ENCODE measurements around the gene SORD. TPM values are rescaled to one million over a fixed set of nuclear protein-coding genes. Genes with fewer than 3 reads are reported as not detected.

Gene SORD
- polyA plus RNA-seq, 4 donors = 13.4 to 78.2 (median 26.6) TPM

- Histone ChIP-seq H3K27ac (ENCODE audit: low read depth in 1 of 3, low read length in 2 of 3) (no peak overlapping the region), H3K27me3 (ENCODE audit: control insufficient read depth in 3 of 3, insufficient read depth in 3 of 3, low read length in 3 of 3) (peaks cover 7 to 86% (median 59%) of the 10 kb centered on the region in 3 donors), H3K36me3 (ENCODE audit: control insufficient read depth in 3 of 3, insufficient read depth in 2 of 3, low read depth in 1 of 3, low read length in 3 of 3) (no peaks in the 10 kb centered on the region), H3K4me3 (ENCODE audit: low read depth in 1 of 3, low read length in 3 of 3) (no peak overlapping the region), H3K4me1 (ENCODE audit: control insufficient read depth in 3 of 3, insufficient read depth in 2 of 3, low read depth in 1 of 3, low read length in 2 of 3) (peaks cover 0 to 13% (median 0%) of the 10 kb centered on the region in 3 donors), H3K9me3 (ENCODE audit: control insufficient read depth in 2 of 2, insufficient read depth in 1 of 2, low read depth in 1 of 2, low read length in 1 of 2) (no peaks in the 10 kb centered on the region)
- DNase-seq = no peak
- no peak for FAIRE-seq
- 25 to 60% (median 55%) methylated on average over 19 of the region's 19 CpGs for WGBS, 3 donors
Observed at GRCh38 chr15:45116006-45116481, 93.0 kb downstream of the SORD start.

- Histone ChIP-seq H3K36me3 (ENCODE audit: control insufficient read depth in 3 of 3, insufficient read depth in 2 of 3, low read depth in 1 of 3, low read length in 3 of 3) (no peaks in the 10 kb centered on the region), H3K4me1 (ENCODE audit: control insufficient read depth in 3 of 3, insufficient read depth in 2 of 3, low read depth in 1 of 3, low read length in 2 of 3) (peaks cover 0 to 13% (median 0%) of the 10 kb centered on the region in 3 donors), H3K4me3 (ENCODE audit: low read depth in 1 of 3, low read length in 3 of 3) (no peak overlapping the region), H3K27me3 (ENCODE audit: control insufficient read depth in 3 of 3, insufficient read depth in 3 of 3, low read length in 3 of 3) (peaks cover 7 to 88% (median 57%) of the 10 kb centered on the region in 3 donors), H3K27ac (ENCODE audit: low read depth in 1 of 3, low read length in 2 of 3) (no peak overlapping the region), H3K9me3 (ENCODE audit: control insufficient read depth in 2 of 2, insufficient read depth in 1 of 2, low read depth in 1 of 2, low read length in 1 of 2) (no peaks in the 10 kb centered on the region)
- no peak for FAIRE-seq
- 8 to 29% (median 23%) methylated on average over 60 to 65 of the region's 65 CpGs for WGBS, 3 donors
- no peak for DNase-seq
Observed at GRCh38 chr15:45116482-45117307, 93.7 kb downstream of the SORD start.

- no peak for DNase-seq
- Histone ChIP-seq H3K4me3 (ENCODE audit: low read depth in 1 of 3, low read length in 3 of 3) (peak overlapping the region in 1 of 3 donors; percentile 17), H3K9me3 (ENCODE audit: control insufficient read depth in 2 of 2, insufficient read depth in 1 of 2, low read depth in 1 of 2, low read length in 1 of 2) (no peaks in the 10 kb centered on the region), H3K4me1 (ENCODE audit: control insufficient read depth in 3 of 3, insufficient read depth in 2 of 3, low read depth in 1 of 3, low read length in 2 of 3) (peaks cover 0 to 13% (median 0%) of the 10 kb centered on the region in 3 donors), H3K27me3 (ENCODE audit: control insufficient read depth in 3 of 3, insufficient read depth in 3 of 3, low read length in 3 of 3) (peaks cover 4 to 85% (median 49%) of the 10 kb centered on the region in 3 donors), H3K27ac (ENCODE audit: low read depth in 1 of 3, low read length in 2 of 3) (no peak overlapping the region), H3K36me3 (ENCODE audit: control insufficient read depth in 3 of 3, insufficient read depth in 2 of 3, low read depth in 1 of 3, low read length in 3 of 3) (no peaks in the 10 kb centered on the region)
- WGBS, 3 donors = 33 to 46% (median 45%) methylated on average over 33 of the region's 33 CpGs
- FAIRE-seq = no peak
Observed at GRCh38 chr15:45117308-45118130, 94.5 kb downstream of the SORD start.

- Histone ChIP-seq H3K9me3 (ENCODE audit: control insufficient read depth in 2 of 2, insufficient read depth in 1 of 2, low read depth in 1 of 2, low read length in 1 of 2) (no peaks in the 10 kb centered on the region), H3K4me1 (ENCODE audit: control insufficient read depth in 3 of 3, insufficient read depth in 2 of 3, low read depth in 1 of 3, low read length in 2 of 3) (peaks cover 0 to 8% (median 0%) of the 10 kb centered on the region in 3 donors), H3K27me3 (ENCODE audit: control insufficient read depth in 3 of 3, insufficient read depth in 3 of 3, low read length in 3 of 3) (peaks cover 0 to 83% (median 43%) of the 10 kb centered on the region in 3 donors), H3K4me3 (ENCODE audit: low read depth in 1 of 3, low read length in 3 of 3) (peak overlapping the region in 1 of 3 donors; percentile 17), H3K27ac (ENCODE audit: low read depth in 1 of 3, low read length in 2 of 3) (no peak overlapping the region), H3K36me3 (ENCODE audit: control insufficient read depth in 3 of 3, insufficient read depth in 2 of 3, low read depth in 1 of 3, low read length in 3 of 3) (no peaks in the 10 kb centered on the region)
- FAIRE-seq (no peak), DNase-seq (peak; percentile 88 to 93)
- WGBS, 3 donors = 0 to 1% (median 1%) methylated on average over 14 of the region's 14 CpGs
Observed at GRCh38 chr15:45118131-45118588, 95.2 kb downstream of the SORD start.

GRCh38 chr15:45118996-45119395 is 96.0 kb downstream of the SORD start:
- Histone ChIP-seq H3K4me1 (ENCODE audit: control insufficient read depth in 3 of 3, insufficient read depth in 2 of 3, low read depth in 1 of 3, low read length in 2 of 3) (peaks cover 0 to 8% (median 0%) of the 10 kb centered on the region in 3 donors), H3K4me3 (ENCODE audit: low read depth in 1 of 3, low read length in 3 of 3) (no peak overlapping the region), H3K27me3 (ENCODE audit: control insufficient read depth in 3 of 3, insufficient read depth in 3 of 3, low read length in 3 of 3) (peaks cover 0 to 80% (median 37%) of the 10 kb centered on the region in 3 donors), H3K36me3 (ENCODE audit: control insufficient read depth in 3 of 3, insufficient read depth in 2 of 3, low read depth in 1 of 3, low read length in 3 of 3) (no peaks in the 10 kb centered on the region), H3K9me3 (ENCODE audit: control insufficient read depth in 2 of 2, insufficient read depth in 1 of 2, low read depth in 1 of 2, low read length in 1 of 2) (no peaks in the 10 kb centered on the region), H3K27ac (ENCODE audit: low read depth in 1 of 3, low read length in 2 of 3) (no peak overlapping the region)
- DNase-seq (no peak), FAIRE-seq (no peak)
- 81 to 86% (median 84%) methylated on average over 5 of the region's 5 CpGs for WGBS, 3 donors

GRCh38 chr15:45120081-45120972 is 97.3 kb downstream of the SORD start:
- H3K36me3 ChIP-seq (ENCODE audit: control insufficient read depth in 3 of 3, insufficient read depth in 2 of 3, low read depth in 1 of 3, low read length in 3 of 3) = no peaks in the 10 kb centered on the region
- no peak overlapping the region for H3K4me3 ChIP-seq (ENCODE audit: low read depth in 1 of 3, low read length in 3 of 3)
- WGBS, 3 donors = 92 to 94% (median 93%) methylated on average over 9 to 10 of the region's 10 CpGs
- peaks cover 0 to 8% (median 0%) of the 10 kb centered on the region in 3 donors for H3K4me1 ChIP-seq (ENCODE audit: control insufficient read depth in 3 of 3, insufficient read depth in 2 of 3, low read depth in 1 of 3, low read length in 2 of 3)
- peaks cover 0 to 77% (median 25%) of the 10 kb centered on the region in 3 donors for H3K27me3 ChIP-seq (ENCODE audit: control insufficient read depth in 3 of 3, insufficient read depth in 3 of 3, low read length in 3 of 3)
- no peak overlapping the region for H3K27ac ChIP-seq (ENCODE audit: low read depth in 1 of 3, low read length in 2 of 3)
- no peak for FAIRE-seq
- no peaks in the 10 kb centered on the region for H3K9me3 ChIP-seq (ENCODE audit: control insufficient read depth in 2 of 2, insufficient read depth in 1 of 2, low read depth in 1 of 2, low read length in 1 of 2)
- DNase-seq = no peak

GRCh38 chr15:45121020-45121419 is 98.0 kb downstream of the SORD start:
- no peak overlapping the region for H3K27ac ChIP-seq (ENCODE audit: low read depth in 1 of 3, low read length in 2 of 3)
- H3K4me1 ChIP-seq (ENCODE audit: control insufficient read depth in 3 of 3, insufficient read depth in 2 of 3, low read depth in 1 of 3, low read length in 2 of 3) = peaks cover 0 to 8% (median 0%) of the 10 kb centered on the region in 3 donors
- no peak for FAIRE-seq
- no peak for DNase-seq
- H3K27me3 ChIP-seq (ENCODE audit: control insufficient read depth in 3 of 3, insufficient read depth in 3 of 3, low read length in 3 of 3) = peaks cover 0 to 76% (median 19%) of the 10 kb centered on the region in 3 donors
- H3K9me3 ChIP-seq (ENCODE audit: control insufficient read depth in 2 of 2, insufficient read depth in 1 of 2, low read depth in 1 of 2, low read length in 1 of 2) = no peaks in the 10 kb centered on the region
- 79 to 90% (median 86%) methylated on average over 3 of the region's 3 CpGs for WGBS, 3 donors
- H3K4me3 ChIP-seq (ENCODE audit: low read depth in 1 of 3, low read length in 3 of 3) = no peak overlapping the region
- H3K36me3 ChIP-seq (ENCODE audit: control insufficient read depth in 3 of 3, insufficient read depth in 2 of 3, low read depth in 1 of 3, low read length in 3 of 3) = no peaks in the 10 kb centered on the region

Data from small intestine (tissue), 7 donors.